ENCODE data around the gene ZNF429. TPM values are rescaled to one million over a fixed set of nuclear protein-coding genes. Genes with fewer than 3 reads are reported as not detected.
"Not testable (repeated sequence)": the region's sequence is repeated elsewhere in the genome, so short reads cannot be mapped to it uniquely, and the experiment has no call there.

Gene ZNF429
- total RNA-seq, 1 experiment from 2014 or later = 1.1 TPM

GRCh38 chr19:21496876-21497275 lies 8.5 kb upstream of the ZNF429 start:
- Histone ChIP-seq H3K4me3 (no peak overlapping the region), H3K27me3 (no peaks in the 10 kb centered on the region), H3K36me3 (no peaks in the 10 kb centered on the region), H3K9me3 (no peaks in the 10 kb centered on the region)
- no peak for DNase-seq

GRCh38 chr19:21498651-21499050 lies 6.8 kb upstream of the ZNF429 start:
- Histone ChIP-seq H3K27me3 (no peaks in the 10 kb centered on the region), H3K9me3 (no peaks in the 10 kb centered on the region), H3K4me3 (no peak overlapping the region), H3K36me3 (no peaks in the 10 kb centered on the region)
- DNase-seq = no peak

- no peaks in the 10 kb centered on the region for H3K36me3 ChIP-seq
- DNase-seq = no peak
- H3K27me3 ChIP-seq = no peaks in the 10 kb centered on the region
- no peaks in the 10 kb centered on the region for H3K9me3 ChIP-seq
- no peak overlapping the region for H3K4me3 ChIP-seq
Measured at GRCh38 chr19:21508198-21508597, 2.8 kb downstream of the ZNF429 start.

- not testable (repeated sequence) for H3K36me3 ChIP-seq, DNase-seq, H3K9me3 ChIP-seq, H3K27me3 ChIP-seq, H3K4me3 ChIP-seq
Measured at GRCh38 chr19:21511058-21511457, 5.7 kb downstream of the ZNF429 start.

- not testable (repeated sequence) for H3K9me3 ChIP-seq, DNase-seq
Measured at GRCh38 chr19:21512609-21513008, 7.2 kb downstream of the ZNF429 start.

GRCh38 chr19:21513651-21514050 lies 8.2 kb downstream of the ZNF429 start:
- Histone ChIP-seq H3K9me3 (0 out of 2 replicates have a peak, but pooled peaks cover 2% of the 10 kb centered on the region), H3K36me3 (peaks cover under 1% of the 10 kb centered on the region; the same call in 1 of the 2 replicates), H3K4me3 (no peak overlapping the region), H3K27me3 (no peaks in the 10 kb centered on the region)
- no peak for DNase-seq

More at GRCh38 chr19:21512609-21513008, 7.2 kb downstream of the ZNF429 start:
- H3K4me3 ChIP-seq, H3K27me3 ChIP-seq, H3K36me3 ChIP-seq: not testable (repeated sequence)

GRCh38 chr19:21519488-21519887 lies 14.1 kb downstream of the ZNF429 start:
- Histone ChIP-seq H3K4me3 (no peak overlapping the region), H3K36me3 (peaks cover 5% of the 10 kb centered on the region), H3K9me3 (peaks cover 8% of the 10 kb centered on the region; the same call in 1 of the 2 replicates), H3K27me3 (no peaks in the 10 kb centered on the region)
- no peak for DNase-seq

- no peaks in the 10 kb centered on the region for H3K27me3 ChIP-seq
- peaks cover 2% of the 10 kb centered on the region; the same call in 1 of the 2 replicates for H3K36me3 ChIP-seq
- peaks cover 5% of the 10 kb centered on the region for H3K9me3 ChIP-seq
- H3K4me3 ChIP-seq = no peak overlapping the region
- no peak for DNase-seq
Measured at GRCh38 chr19:21532904-21533303, 27.5 kb downstream of the ZNF429 start.

GRCh38 chr19:21536741-21537290 lies 31.4 kb downstream of the ZNF429 start:
- not testable (repeated sequence) for H3K4me3 ChIP-seq, DNase-seq, H3K9me3 ChIP-seq, H3K27me3 ChIP-seq, H3K36me3 ChIP-seq

GRCh38 chr19:21559444-21559843 lies 54.0 kb downstream of the ZNF429 start:
- DNase-seq = no peak
- H3K27me3 ChIP-seq = no peaks in the 10 kb centered on the region
- no peaks in the 10 kb centered on the region for H3K36me3 ChIP-seq
- H3K9me3 ChIP-seq = no peaks in the 10 kb centered on the region
- no peak overlapping the region for H3K4me3 ChIP-seq

- Histone ChIP-seq H3K36me3 (no peaks in the 10 kb centered on the region), H3K9me3 (no peaks in the 10 kb centered on the region), H3K4me3 (no peak overlapping the region), H3K27me3 (no peaks in the 10 kb centered on the region)
- no peak for DNase-seq
Measured at GRCh38 chr19:21564406-21564805, 59.0 kb downstream of the ZNF429 start.

GRCh38 chr19:21566073-21566472 lies 60.7 kb downstream of the ZNF429 start:
- H3K4me3 ChIP-seq = no peak overlapping the region

GRCh38 chr19:21567806-21568205 lies 62.4 kb downstream of the ZNF429 start:
- H3K4me3 ChIP-seq = not testable (repeated sequence)

More at GRCh38 chr19:21566073-21566472, 60.7 kb downstream of the ZNF429 start:
- H3K27me3 ChIP-seq = no peaks in the 10 kb centered on the region
- H3K36me3 ChIP-seq = no peaks in the 10 kb centered on the region
- H3K9me3 ChIP-seq = no peaks in the 10 kb centered on the region
- no peak for DNase-seq

GRCh38 chr19:21568816-21569493 lies 63.6 kb downstream of the ZNF429 start:
- Histone ChIP-seq H3K9me3 (no peaks in the 10 kb centered on the region), H3K27me3 (no peaks in the 10 kb centered on the region), H3K36me3 (no peaks in the 10 kb centered on the region), H3K4me3 (no peak overlapping the region)
- peak; percentile 2 for DNase-seq

More at GRCh38 chr19:21567806-21568205, 62.4 kb downstream of the ZNF429 start:
- not testable (repeated sequence) for H3K9me3 ChIP-seq, DNase-seq, H3K27me3 ChIP-seq, H3K36me3 ChIP-seq

- DNase-seq = no peak
- Histone ChIP-seq H3K4me3 (no peak overlapping the region), H3K36me3 (no peaks in the 10 kb centered on the region), H3K9me3 (no peaks in the 10 kb centered on the region), H3K27me3 (no peaks in the 10 kb centered on the region)
Measured at GRCh38 chr19:21569494-21569865, 64.1 kb downstream of the ZNF429 start.

GRCh38 chr19:21571316-21571715 lies 65.9 kb downstream of the ZNF429 start:
- H3K27me3 ChIP-seq = no peaks in the 10 kb centered on the region
- H3K9me3 ChIP-seq = no peaks in the 10 kb centered on the region
- H3K4me3 ChIP-seq = no peak overlapping the region
- H3K36me3 ChIP-seq = no peaks in the 10 kb centered on the region
- no peak for DNase-seq

GRCh38 chr19:21574607-21575006 lies 69.2 kb downstream of the ZNF429 start:
- no peaks in the 10 kb centered on the region for H3K27me3 ChIP-seq
- no peaks in the 10 kb centered on the region for H3K36me3 ChIP-seq
- no peak for DNase-seq
- no peaks in the 10 kb centered on the region for H3K9me3 ChIP-seq
- H3K4me3 ChIP-seq = no peak overlapping the region

GRCh38 chr19:21576481-21576880 lies 71.1 kb downstream of the ZNF429 start:
- H3K27me3 ChIP-seq = no peaks in the 10 kb centered on the region
- no peak for DNase-seq
- no peak overlapping the region for H3K4me3 ChIP-seq
- no peaks in the 10 kb centered on the region for H3K9me3 ChIP-seq
- no peaks in the 10 kb centered on the region for H3K36me3 ChIP-seq

Measured in MG63 (cell line).